ENCODE results near the gene CACNA2D3. TPM values are rescaled to one million over a fixed set of nuclear protein-coding genes. Genes with fewer than 3 reads are reported as not detected.

Gene CACNA2D3
- polyA plus RNA-seq, 2 of the 4 experiments (the other 2 are of a cell fraction) = 0.04 to 0.05 TPM

- TF ChIP-seq BHLHE40 (IDR thresholded peaks at IDR 0.05; ENCODE audit: low read depth, low read length) (no peak), E2F6 (IDR thresholded peaks at IDR 0.05; ENCODE audit: borderline replicate concordance, low read depth) (no peak), CBX8 (IDR thresholded peaks at IDR 0.05) (no peak), USF2 (IDR thresholded peaks at IDR 0.05) (no peak), ESRRA (IDR thresholded peaks at IDR 0.05; ENCODE audit: borderline replicate concordance, low read length) (no peak), NPAS2 (CRISPR knock-in tag; IDR thresholded peaks at IDR 0.05; ENCODE audit: borderline replicate concordance) (no peak), RNF2 (IDR thresholded peaks at IDR 0.05; ENCODE audit: borderline replicate concordance, low read depth) (no peak)
These were observed 794.8 kb downstream of the CACNA2D3 start (continued) for GRCh38 chr3:54917174-54917573.

- DNase-seq (ENCODE audit: low read depth in 1 of 2, low spot score in 1 of 2) (no peak), ATAC-seq (no peak), FAIRE-seq (no peak)
- 48% methylated on average over 4 of the region's 4 CpGs for WGBS (ENCODE audit: missing lambda C conversion rate)
- Histone ChIP-seq H3K27ac (no peak overlapping the region), H3K4me2 (no peak overlapping the region), H3K4me1 (no peaks in the 10 kb centered on the region), H3K4me3 (no peak overlapping the region), H3K9me3 (no peaks in the 10 kb centered on the region)
- no peak for TF ChIP-seq ATOH8 (CRISPR knock-in tag; IDR thresholded peaks at IDR 0.05; ENCODE audit: low read depth)
- TF ChIP-seq KDM5A (IDR thresholded peaks at IDR 0.05) = no peak
- no peak for TF ChIP-seq ZNF302 (CRISPR knock-in tag; IDR thresholded peaks at IDR 0.05)
- TF ChIP-seq NFE2L2 (conservative IDR thresholded peaks at IDR 0.05; ENCODE audit: low read length) = no peak
- no peak for TF ChIP-seq CEBPB (IDR thresholded peaks at IDR 0.05)
- no peak for TF ChIP-seq HMGXB4 (CRISPR knock-in tag; IDR thresholded peaks at IDR 0.05; ENCODE audit: borderline replicate concordance)
- TF ChIP-seq ELK1 (IDR thresholded peaks at IDR 0.05; ENCODE audit: low read depth, low read length) = no peak
- TF ChIP-seq RAD21 (conservative IDR thresholded peaks at IDR 0.05 in 1 of 2, IDR thresholded peaks at IDR 0.05 in 1 of 2) = no peak
- no peak for TF ChIP-seq ZSCAN20 (CRISPR knock-in tag; IDR thresholded peaks at IDR 0.05)
- TF ChIP-seq HES2 (IDR thresholded peaks at IDR 0.05) = no peak
- no peak for TF ChIP-seq BHLHE40 (IDR thresholded peaks at IDR 0.05; ENCODE audit: low read depth, low read length)
- no peak for TF ChIP-seq CTCF (IDR thresholded peaks at IDR 0.05)
- ChIA-PET POLR2A (no interaction called here), CTCF (interaction anchor here (1.2 kb wide), 1 partner anchor 42 kb away, joined by 3 read pairs; no protein-coding TSS in a partner anchor)
These were observed 795.5 kb downstream of the CACNA2D3 start for GRCh38 chr3:54917862-54918261.

Measured in A549 (cell line).